Measurements from ENCODE around the gene TTBK2.

Gene TTBK2

GRCh38 chr15:42964476-42964875 lies 43.9 kb upstream of the TTBK2 start:
- H3K4me1 ChIP-seq (ENCODE audit: control insufficient read depth, insufficient read depth, low read length), result no peaks in the 10 kb centered on the region
- TF ChIP-seq, protein P1, sequence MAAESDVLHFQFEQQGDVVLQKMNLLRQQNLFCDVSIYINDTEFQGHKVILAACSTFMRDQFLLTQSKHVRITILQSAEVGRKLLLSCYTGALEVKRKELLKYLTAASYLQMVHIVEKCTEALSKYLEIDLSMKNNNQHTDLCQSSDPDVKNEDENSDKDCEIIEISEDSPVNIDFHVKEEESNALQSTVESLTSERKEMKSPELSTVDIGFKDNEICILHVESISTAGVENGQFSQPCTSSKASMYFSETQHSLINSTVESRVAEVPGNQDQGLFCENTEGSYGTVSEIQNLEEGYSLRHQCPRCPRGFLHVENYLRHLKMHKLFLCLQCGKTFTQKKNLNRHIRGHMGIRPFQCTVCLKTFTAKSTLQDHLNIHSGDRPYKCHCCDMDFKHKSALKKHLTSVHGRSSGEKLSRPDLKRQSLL (tag by site-specific recombination; IDR thresholded peaks at IDR 0.05), result no peak
- TF ChIP-seq ZNF585B (tag by site-specific recombination; IDR thresholded peaks at IDR 0.05) (no peak), ZNF843 (tag by site-specific recombination; IDR thresholded peaks at IDR 0.05) (no peak), BCL11A (tag by site-specific recombination; IDR thresholded peaks at IDR 0.05; ENCODE audit: low read depth) (no peak), PRDM1 (tag by site-specific recombination; IDR thresholded peaks at IDR 0.05) (no peak), FEZF1 (tag by site-specific recombination; IDR thresholded peaks at IDR 0.05) (no peak), ZNF48 (tag by site-specific recombination; IDR thresholded peaks at IDR 0.05) (no peak), ZNF121 (tag by site-specific recombination; IDR thresholded peaks at IDR 0.05) (no peak), ZNF211 (tag by site-specific recombination; IDR thresholded peaks at IDR 0.05; ENCODE audit: low read depth) (no peak), ZNF473 (tag by site-specific recombination; IDR thresholded peaks at IDR 0.05) (no peak), ZNF561 (tag by site-specific recombination; IDR thresholded peaks at IDR 0.05; ENCODE audit: borderline replicate concordance) (no peak), SP3 (tag by site-specific recombination; IDR thresholded peaks at IDR 0.05) (no peak)
- TF ChIP-seq, protein P2, sequence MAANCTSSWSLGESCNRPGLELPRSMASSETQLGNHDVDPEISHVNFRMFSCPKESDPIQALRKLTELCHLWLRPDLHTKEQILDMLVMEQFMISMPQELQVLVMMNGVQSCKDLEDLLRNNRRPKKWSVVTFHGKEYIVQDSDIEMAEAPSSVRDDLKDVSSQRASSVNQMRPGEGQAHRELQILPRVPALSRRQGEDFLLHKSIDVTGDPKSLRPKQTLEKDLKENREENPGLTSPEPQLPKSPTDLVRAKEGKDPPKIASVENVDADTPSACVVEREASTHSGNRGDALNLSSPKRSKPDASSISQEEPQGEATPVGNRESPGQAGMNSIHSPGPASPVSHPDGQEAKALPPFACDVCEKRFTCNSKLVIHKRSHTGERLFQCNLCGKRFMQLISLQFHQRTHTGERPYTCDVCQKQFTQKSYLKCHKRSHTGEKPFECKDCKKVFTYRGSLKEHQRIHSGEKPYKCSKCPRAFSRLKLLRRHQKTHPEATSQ (tag by site-specific recombination; IDR thresholded peaks at IDR 0.05), result no peak
- TF ChIP-seq, protein P3, sequence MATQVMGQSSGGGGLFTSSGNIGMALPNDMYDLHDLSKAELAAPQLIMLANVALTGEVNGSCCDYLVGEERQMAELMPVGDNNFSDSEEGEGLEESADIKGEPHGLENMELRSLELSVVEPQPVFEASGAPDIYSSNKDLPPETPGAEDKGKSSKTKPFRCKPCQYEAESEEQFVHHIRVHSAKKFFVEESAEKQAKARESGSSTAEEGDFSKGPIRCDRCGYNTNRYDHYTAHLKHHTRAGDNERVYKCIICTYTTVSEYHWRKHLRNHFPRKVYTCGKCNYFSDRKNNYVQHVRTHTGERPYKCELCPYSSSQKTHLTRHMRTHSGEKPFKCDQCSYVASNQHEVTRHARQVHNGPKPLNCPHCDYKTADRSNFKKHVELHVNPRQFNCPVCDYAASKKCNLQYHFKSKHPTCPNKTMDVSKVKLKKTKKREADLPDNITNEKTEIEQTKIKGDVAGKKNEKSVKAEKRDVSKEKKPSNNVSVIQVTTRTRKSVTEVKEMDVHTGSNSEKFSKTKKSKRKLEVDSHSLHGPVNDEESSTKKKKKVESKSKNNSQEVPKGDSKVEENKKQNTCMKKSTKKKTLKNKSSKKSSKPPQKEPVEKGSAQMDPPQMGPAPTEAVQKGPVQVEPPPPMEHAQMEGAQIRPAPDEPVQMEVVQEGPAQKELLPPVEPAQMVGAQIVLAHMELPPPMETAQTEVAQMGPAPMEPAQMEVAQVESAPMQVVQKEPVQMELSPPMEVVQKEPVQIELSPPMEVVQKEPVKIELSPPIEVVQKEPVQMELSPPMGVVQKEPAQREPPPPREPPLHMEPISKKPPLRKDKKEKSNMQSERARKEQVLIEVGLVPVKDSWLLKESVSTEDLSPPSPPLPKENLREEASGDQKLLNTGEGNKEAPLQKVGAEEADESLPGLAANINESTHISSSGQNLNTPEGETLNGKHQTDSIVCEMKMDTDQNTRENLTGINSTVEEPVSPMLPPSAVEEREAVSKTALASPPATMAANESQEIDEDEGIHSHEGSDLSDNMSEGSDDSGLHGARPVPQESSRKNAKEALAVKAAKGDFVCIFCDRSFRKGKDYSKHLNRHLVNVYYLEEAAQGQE (tag by site-specific recombination; IDR thresholded peaks at IDR 0.05), result no peak
- H3K9me3 ChIP-seq (ENCODE audit: control insufficient read depth, insufficient read depth, low read depth, low read length), result no peaks in the 10 kb centered on the region
- ChIA-PET CTCF (no interaction called here), POLR2A (no interaction called here)
- peaks cover 7 to 43% of the 10 kb centered on the region in 2 experiments for H3K36me3 ChIP-seq (ENCODE audit: control insufficient read depth in 2 of 2, insufficient read depth in 1 of 2, low read length in 2 of 2)
- H3K4me3 ChIP-seq (ENCODE audit: low read depth, low read length), result no peak overlapping the region
- H3K27ac ChIP-seq (ENCODE audit: extremely low read depth, low read depth, low read length), result no peak overlapping the region

DNA sequence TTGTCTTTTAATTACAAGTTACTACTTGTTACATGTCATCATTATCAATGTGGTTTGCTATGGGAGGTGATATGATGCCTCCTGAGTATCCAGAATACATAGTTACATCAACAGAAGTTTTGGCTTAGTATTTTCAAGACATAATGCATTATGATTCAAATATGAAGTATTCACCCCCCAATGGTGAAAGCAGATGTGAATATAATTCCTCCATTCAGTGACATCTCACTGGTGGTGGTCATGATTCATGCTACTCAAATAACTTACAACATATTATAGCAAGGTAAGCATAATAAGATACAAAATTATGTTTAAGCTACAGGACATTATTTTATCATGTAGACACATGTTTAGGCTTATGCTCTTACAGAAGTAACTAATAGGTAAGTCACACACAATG lies 34.9 kb upstream of the TTBK2 start:
- Histone ChIP-seq H3K36me3 (ENCODE audit: control insufficient read depth in 2 of 2, insufficient read depth in 1 of 2, low read length in 2 of 2) (peaks cover 13 to 66% of the 10 kb centered on the region in 2 experiments), H3K27ac (ENCODE audit: extremely low read depth, low read depth, low read length) (no peak overlapping the region), H3K4me1 (ENCODE audit: control insufficient read depth, insufficient read depth, low read length) (no peaks in the 10 kb centered on the region), H3K9me3 (ENCODE audit: control insufficient read depth, insufficient read depth, low read depth, low read length) (no peaks in the 10 kb centered on the region), H3K4me3 (ENCODE audit: low read depth, low read length) (no peak overlapping the region)
- ChIA-PET CTCF (no interaction called here), POLR2A (no interaction called here)
- TF ChIP-seq ZNF561 (tag by site-specific recombination; IDR thresholded peaks at IDR 0.05; ENCODE audit: borderline replicate concordance) (no peak), PRDM4 (tag by site-specific recombination; IDR thresholded peaks at IDR 0.05) (no peak), KLF7 (tag by site-specific recombination; IDR thresholded peaks at IDR 0.05; ENCODE audit: borderline replicate concordance) (no peak), ZNF654 (tag by site-specific recombination; IDR thresholded peaks at IDR 0.05; ENCODE audit: low read depth) (no peak), PATZ1 (tag by site-specific recombination; IDR thresholded peaks at IDR 0.05) (no peak), ZNF449 (tag by site-specific recombination; IDR thresholded peaks at IDR 0.05) (no peak), ZNF510 (tag by site-specific recombination; IDR thresholded peaks at IDR 0.05; ENCODE audit: insufficient replicate concordance) (no peak), FEZF1 (tag by site-specific recombination; IDR thresholded peaks at IDR 0.05) (no peak), ZXDB (tag by site-specific recombination; IDR thresholded peaks at IDR 0.05) (no peak)
- TF ChIP-seq, protein P4, sequence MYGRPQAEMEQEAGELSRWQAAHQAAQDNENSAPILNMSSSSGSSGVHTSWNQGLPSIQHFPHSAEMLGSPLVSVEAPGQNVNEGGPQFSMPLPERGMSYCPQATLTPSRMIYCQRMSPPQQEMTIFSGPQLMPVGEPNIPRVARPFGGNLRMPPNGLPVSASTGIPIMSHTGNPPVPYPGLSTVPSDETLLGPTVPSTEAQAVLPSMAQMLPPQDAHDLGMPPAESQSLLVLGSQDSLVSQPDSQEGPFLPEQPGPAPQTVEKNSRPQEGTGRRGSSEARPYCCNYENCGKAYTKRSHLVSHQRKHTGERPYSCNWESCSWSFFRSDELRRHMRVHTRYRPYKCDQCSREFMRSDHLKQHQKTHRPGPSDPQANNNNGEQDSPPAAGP (tag by site-specific recombination; IDR thresholded peaks at IDR 0.05), result no peak

All from HEK293 (cell line).